Dedifferentiated amniotic fluid mesenchymal stem cell (primary cell): Measurements from ENCODE around the gene ACTA2.

ENCODE experiments used
- DNase-seq: peaks from one replicate; pipeline ENCODE4 v3.0.0-alpha.2; 2016; ENCODE audit errors: extremely low spot score

Gene ACTA2

GRCh38 chr10:88981435-88981834, 28.9 kb upstream of the ACTA2 start:
- no peak for DNase-seq

GRCh38 chr10:88980800-88981199, 28.2 kb upstream of the ACTA2 start:
- no peak for DNase-seq

GRCh38 chr10:88980247-88980646, 27.7 kb upstream of the ACTA2 start:
- DNase-seq, result no peak

- no peak for DNase-seq
Observed at GRCh38 chr10:88979603-88980002, 27.0 kb upstream of the ACTA2 start.

- DNase-seq, result peak; percentile 74
Observed at GRCh38 chr10:88979153-88979562, 26.6 kb upstream of the ACTA2 start.

GRCh38 chr10:88978463-88978862, 25.9 kb upstream of the ACTA2 start:
- DNase-seq, result no peak

- DNase-seq, result no peak
Observed at GRCh38 chr10:88975377-88975720, 22.8 kb upstream of the ACTA2 start.

GRCh38 chr10:88974446-88975376, 22.1 kb upstream of the ACTA2 start:
- no peak for DNase-seq

- no peak for DNase-seq
Observed at GRCh38 chr10:88974012-88974411, 21.4 kb upstream of the ACTA2 start.

GRCh38 chr10:88971221-88972061, 18.9 kb upstream of the ACTA2 start:
- DNase-seq, result no peak

- DNase-seq, result no peak
Observed at GRCh38 chr10:88968391-88968790, 15.8 kb upstream of the ACTA2 start.

GRCh38 chr10:88966797-88967196, 14.2 kb upstream of the ACTA2 start:
- DNase-seq, result no peak

- DNase-seq, result peak; percentile 50
Observed at GRCh38 chr10:88964869-88965415, 12.4 kb upstream of the ACTA2 start.

GRCh38 chr10:88964360-88964759, 11.8 kb upstream of the ACTA2 start:
- DNase-seq, result no peak

GRCh38 chr10:88963318-88963717, 10.7 kb upstream of the ACTA2 start:
- DNase-seq, result no peak

- DNase-seq, result no peak
Observed at GRCh38 chr10:88962336-88962735, 9.8 kb upstream of the ACTA2 start.

GRCh38 chr10:88961266-88961665, 8.7 kb upstream of the ACTA2 start:
- no peak for DNase-seq

- DNase-seq, result no peak
Observed at GRCh38 chr10:88960802-88961201, 8.2 kb upstream of the ACTA2 start.

- no peak for DNase-seq
Observed at GRCh38 chr10:88958721-88959120, 6.1 kb upstream of the ACTA2 start.

GRCh38 chr10:88957381-88957780, 4.8 kb upstream of the ACTA2 start:
- DNase-seq, result no peak

- DNase-seq, result no peak
Observed at GRCh38 chr10:88954458-88955083, 2.0 kb upstream of the ACTA2 start.

GRCh38 chr10:88953662-88954061, 1.1 kb upstream of the ACTA2 start:
- no peak for DNase-seq
